Fibroblast of skin of left biceps (primary cell): ENCODE measurements around the gene PIK3AP1.
"Not testable (repeated sequence)": the region's sequence is repeated elsewhere in the genome, so short reads cannot be mapped to it uniquely, and the experiment has no call there.

Experiments used
- DNase-seq, 2 experiments: peaks; one replicate each; pipeline ENCODE4 v3.0.0-alpha.2; 2013; ENCODE audit warnings: low read depth in 2 of 2

PIK3AP1 gene

GRCh38 chr10:96578022-96578421 is 142.3 kb downstream of the PIK3AP1 start:
- no peak for DNase-seq

- no peak for DNase-seq
Observed at GRCh38 chr10:96577069-96577468, 143.2 kb downstream of the PIK3AP1 start.

GRCh38 chr10:96576277-96576980 is 143.9 kb downstream of the PIK3AP1 start:
- no peak for DNase-seq

- DNase-seq: not testable (repeated sequence)
Observed at GRCh38 chr10:96574564-96574963, 145.8 kb downstream of the PIK3AP1 start.

DNA sequence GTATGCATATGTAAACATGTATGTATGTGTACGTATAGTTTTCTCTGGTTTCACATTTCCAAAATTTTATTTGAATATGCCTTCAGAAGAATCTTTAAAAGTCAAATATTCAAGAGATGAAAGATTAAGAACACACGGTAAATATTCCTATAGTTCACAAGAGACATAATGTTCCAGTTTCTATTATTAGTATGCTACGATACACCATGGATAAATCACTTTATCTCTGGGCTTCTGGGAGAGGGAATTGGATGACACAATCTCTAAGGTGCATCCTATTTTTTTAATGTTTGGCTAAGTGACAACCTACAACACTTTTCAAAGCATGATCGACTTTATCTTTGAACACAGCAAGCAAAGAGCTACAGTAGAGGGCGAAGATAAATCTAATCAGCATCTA is 147.3 kb downstream of the PIK3AP1 start:
- DNase-seq: no peak

DNA sequence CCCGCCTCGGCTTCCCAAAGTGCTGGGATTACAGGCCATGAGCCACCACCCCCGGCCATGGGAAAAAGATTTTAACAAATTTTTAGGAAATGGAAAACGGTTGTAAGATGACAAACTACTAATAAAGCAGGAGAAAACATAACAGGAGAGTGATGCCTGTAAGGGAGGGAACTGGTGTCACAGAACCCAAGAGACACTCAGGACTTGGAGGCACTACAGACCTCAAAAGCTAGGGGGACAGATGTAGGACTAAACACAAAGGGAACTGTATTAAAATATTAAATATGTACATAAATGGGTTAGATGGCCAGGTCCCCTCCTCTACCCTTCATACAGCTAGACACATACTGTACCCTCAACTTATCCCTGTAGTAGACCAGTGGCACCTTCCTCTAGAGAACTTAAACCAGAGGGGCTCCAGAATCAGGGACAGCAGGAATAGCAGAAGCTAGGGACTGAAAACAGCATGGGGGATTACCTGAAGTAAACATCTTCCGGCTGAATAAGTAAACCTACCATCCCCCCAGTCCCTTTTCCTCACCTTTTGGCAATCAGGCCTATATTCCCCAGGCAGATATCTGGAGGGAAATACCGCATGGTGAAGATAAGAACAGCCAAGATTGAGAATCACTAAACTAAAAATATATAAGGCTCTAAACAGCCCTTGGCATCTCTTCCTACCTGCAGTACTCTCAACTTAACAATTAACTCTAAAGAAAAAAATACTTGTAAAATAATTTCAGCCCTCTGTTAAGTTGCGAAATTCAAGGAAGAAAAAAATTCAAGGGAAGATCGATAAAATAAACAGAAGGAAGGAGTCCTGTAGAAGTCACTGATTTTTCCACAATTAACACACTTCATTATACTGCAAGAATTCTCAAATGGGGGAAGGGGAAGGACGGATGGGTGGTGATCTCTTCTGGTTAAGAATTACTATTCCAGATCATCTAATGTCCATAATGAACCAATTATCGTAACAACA is 149.0 kb downstream of the PIK3AP1 start:
- DNase-seq: no peak

DNA sequence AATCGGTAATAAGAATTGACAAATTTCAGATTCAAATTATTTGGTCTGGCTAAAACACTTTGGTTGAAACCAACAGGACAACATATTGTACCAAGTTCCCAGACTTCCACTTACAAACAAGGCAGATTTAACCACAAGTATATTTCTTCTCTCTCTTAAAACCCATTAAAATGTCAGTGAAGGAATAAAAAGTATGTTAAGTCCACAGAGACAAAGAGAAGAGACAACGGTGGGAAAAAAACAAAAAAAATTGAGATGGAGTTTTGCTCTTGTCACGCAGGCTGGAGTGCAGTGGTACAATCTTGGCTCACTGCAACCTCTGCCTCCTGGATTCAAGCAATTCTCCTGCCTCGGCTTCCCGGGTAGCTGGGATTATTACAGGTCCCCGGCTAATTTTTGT is 149.8 kb downstream of the PIK3AP1 start:
- DNase-seq: no peak

- DNase-seq: no peak
Observed at GRCh38 chr10:96568402-96568801, 151.9 kb downstream of the PIK3AP1 start.

GRCh38 chr10:96565774-96566173 is 154.5 kb downstream of the PIK3AP1 start:
- no peak for DNase-seq

GRCh38 chr10:96560966-96561887 is 159.1 kb downstream of the PIK3AP1 start:
- DNase-seq: no peak

DNA sequence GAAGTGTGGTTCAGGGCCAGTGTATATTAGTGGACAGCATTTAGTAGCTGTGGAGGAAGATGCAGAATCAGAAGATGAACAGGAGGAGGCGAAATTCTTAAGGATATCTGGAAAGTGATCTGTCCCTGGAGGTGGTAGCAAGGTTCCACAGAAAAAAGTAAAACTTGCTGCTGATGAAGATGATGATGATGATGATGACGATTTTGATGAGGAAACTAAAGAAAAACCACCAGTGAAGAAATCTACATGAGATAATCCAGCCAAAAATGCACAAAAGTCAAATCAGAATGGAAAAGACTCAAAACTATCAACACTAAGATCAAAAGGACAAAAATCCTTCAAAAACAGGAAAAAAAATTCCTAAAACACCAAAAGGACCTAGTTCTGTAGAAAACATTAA is 159.8 kb downstream of the PIK3AP1 start:
- DNase-seq: no peak

DNA sequence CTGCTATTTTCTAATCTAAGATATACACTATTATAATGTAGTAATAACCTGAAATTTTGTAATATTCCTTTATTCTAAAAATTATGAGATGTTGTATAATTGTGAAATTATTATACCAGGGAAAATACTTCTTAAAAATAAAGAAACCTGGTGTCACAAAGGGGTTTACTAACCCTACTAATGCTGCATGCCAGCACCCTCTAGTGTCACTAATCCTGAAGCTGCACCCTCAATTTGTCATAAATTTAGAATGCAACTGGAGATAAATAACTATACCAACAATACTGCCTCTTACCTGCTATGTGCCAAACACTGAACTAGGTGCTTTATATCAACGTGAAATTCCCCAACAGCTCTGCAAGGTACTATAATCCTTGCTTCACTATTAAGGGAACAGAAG is 164.3 kb downstream of the PIK3AP1 start:
- DNase-seq: no peak

DNA sequence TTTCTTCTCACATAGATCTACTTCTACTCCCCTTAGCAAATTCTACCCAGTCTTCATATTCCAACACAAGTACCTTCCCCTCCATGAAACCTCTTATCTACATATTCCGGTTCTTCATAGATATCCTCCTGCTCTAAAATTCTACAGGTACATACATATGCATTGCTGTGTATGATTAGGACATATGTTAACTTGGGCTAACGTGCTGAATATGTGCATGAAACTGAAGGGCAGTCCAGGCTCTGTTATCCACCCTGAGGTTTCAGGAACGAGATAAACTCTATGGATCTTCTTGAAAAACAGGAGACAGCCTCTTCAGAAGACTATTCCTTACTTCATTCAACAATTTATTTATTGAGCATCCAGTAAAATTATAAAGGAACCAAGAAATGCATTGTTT is 165.0 kb downstream of the PIK3AP1 start:
- no peak for DNase-seq

GRCh38 chr10:96548589-96548988 is 171.7 kb downstream of the PIK3AP1 start:
- DNase-seq: no peak

GRCh38 chr10:96545558-96545957 is 174.8 kb downstream of the PIK3AP1 start:
- DNase-seq: not testable (repeated sequence)
